ENCODE results near the gene LOXHD1. TPM values are rescaled to one million over a fixed set of nuclear protein-coding genes. Genes with fewer than 3 reads are reported as not detected.

LOXHD1 gene
- total RNA-seq, 1 donor from 2014 or later, result not detected

GRCh38 chr18:46574000-46574742 lies 82.8 kb downstream of the LOXHD1 start:
- TF ChIP-seq, protein P1, sequence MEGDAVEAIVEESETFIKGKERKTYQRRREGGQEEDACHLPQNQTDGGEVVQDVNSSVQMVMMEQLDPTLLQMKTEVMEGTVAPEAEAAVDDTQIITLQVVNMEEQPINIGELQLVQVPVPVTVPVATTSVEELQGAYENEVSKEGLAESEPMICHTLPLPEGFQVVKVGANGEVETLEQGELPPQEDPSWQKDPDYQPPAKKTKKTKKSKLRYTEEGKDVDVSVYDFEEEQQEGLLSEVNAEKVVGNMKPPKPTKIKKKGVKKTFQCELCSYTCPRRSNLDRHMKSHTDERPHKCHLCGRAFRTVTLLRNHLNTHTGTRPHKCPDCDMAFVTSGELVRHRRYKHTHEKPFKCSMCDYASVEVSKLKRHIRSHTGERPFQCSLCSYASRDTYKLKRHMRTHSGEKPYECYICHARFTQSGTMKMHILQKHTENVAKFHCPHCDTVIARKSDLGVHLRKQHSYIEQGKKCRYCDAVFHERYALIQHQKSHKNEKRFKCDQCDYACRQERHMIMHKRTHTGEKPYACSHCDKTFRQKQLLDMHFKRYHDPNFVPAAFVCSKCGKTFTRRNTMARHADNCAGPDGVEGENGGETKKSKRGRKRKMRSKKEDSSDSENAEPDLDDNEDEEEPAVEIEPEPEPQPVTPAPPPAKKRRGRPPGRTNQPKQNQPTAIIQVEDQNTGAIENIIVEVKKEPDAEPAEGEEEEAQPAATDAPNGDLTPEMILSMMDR (IDR thresholded peaks at IDR 0.05), result no peak
- no peak for DNase-seq (ENCODE audit: low spot score in 2 of 2)
- intact Hi-C loops (cut with DNase I), result no loop called here
- H3K9me3 ChIP-seq, result no peaks in the 10 kb centered on the region
- H3K27ac ChIP-seq, result no peak overlapping the region
- H3K36me3 ChIP-seq, result no peaks in the 10 kb centered on the region
- no peak overlapping the region for H3K4me3 ChIP-seq
- no peaks in the 10 kb centered on the region for H3K4me1 ChIP-seq
- H3K27me3 ChIP-seq, result no peaks in the 10 kb centered on the region

DNA sequence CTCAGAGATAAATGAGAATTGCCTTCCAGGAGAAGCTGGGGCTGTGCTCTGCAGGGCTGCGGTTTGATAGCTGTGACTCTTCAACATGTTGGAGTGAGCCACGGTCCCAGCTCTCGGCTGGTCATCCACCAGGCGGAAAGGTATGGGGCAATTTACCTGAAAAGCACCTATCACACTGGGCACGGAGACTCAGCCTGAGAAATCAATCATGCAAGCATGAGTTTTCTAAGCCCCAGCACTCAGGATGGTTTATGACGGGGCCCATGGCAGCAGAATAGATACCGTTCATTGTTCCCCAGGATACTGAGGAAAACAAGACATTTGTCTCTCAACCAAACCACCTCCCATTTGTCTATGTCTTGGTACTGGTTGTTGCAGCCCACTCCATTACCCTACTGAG lies 83.9 kb downstream of the LOXHD1 start:
- Histone ChIP-seq H3K4me1 (no peaks in the 10 kb centered on the region), H3K36me3 (no peaks in the 10 kb centered on the region), H3K27me3 (no peaks in the 10 kb centered on the region), H3K9me3 (no peaks in the 10 kb centered on the region), H3K27ac (no peak overlapping the region), H3K4me3 (no peak overlapping the region)
- no peak for DNase-seq (ENCODE audit: low spot score in 2 of 2)
- TF ChIP-seq, protein P1 (IDR thresholded peaks at IDR 0.05), result no peak
- intact Hi-C loops (cut with DNase I), result no loop called here

GRCh38 chr18:46571756-46572155 lies 85.3 kb downstream of the LOXHD1 start:
- H3K27me3 ChIP-seq, result no peaks in the 10 kb centered on the region
- intact Hi-C loops (cut with DNase I), result no loop called here
- H3K4me3 ChIP-seq, result no peak overlapping the region
- no peak overlapping the region for H3K27ac ChIP-seq
- DNase-seq (ENCODE audit: low spot score in 2 of 2), result no peak
- no peaks in the 10 kb centered on the region for H3K9me3 ChIP-seq
- no peaks in the 10 kb centered on the region for H3K4me1 ChIP-seq
- no peaks in the 10 kb centered on the region for H3K36me3 ChIP-seq
- TF ChIP-seq, protein P1 (IDR thresholded peaks at IDR 0.05), result no peak

GRCh38 chr18:46570666-46571065 lies 86.4 kb downstream of the LOXHD1 start:
- H3K9me3 ChIP-seq, result no peaks in the 10 kb centered on the region
- intact Hi-C loops (cut with DNase I), result no loop called here
- no peak overlapping the region for H3K27ac ChIP-seq
- TF ChIP-seq, protein P1 (IDR thresholded peaks at IDR 0.05), result no peak
- no peak overlapping the region for H3K4me3 ChIP-seq
- no peaks in the 10 kb centered on the region for H3K4me1 ChIP-seq
- H3K36me3 ChIP-seq, result no peaks in the 10 kb centered on the region
- no peak for DNase-seq (ENCODE audit: low spot score in 2 of 2)
- no peaks in the 10 kb centered on the region for H3K27me3 ChIP-seq

DNA sequence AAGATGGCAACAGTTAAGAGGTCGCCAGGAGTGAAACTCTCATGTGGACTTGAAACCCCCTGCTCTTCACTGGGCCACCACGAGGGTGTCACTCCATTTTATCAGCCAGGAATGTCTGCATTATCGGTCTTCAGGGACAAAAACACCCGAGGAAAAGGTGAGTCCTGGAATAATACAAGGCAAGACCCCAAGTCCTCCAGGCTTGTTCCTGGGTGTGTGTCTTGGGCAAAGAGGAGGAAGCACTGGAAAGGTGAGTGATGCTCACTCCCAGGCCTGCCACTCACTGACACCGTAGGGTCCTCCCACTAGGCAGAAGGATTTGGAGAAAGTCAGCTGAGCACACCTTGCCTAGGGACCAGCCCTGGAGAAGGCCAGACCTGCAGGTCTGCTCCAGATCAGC lies 86.9 kb downstream of the LOXHD1 start:
- intact Hi-C loops (cut with DNase I), result no loop called here
- TF ChIP-seq, protein P1 (IDR thresholded peaks at IDR 0.05), result no peak
- Histone ChIP-seq H3K27ac (no peak overlapping the region), H3K9me3 (no peaks in the 10 kb centered on the region), H3K36me3 (no peaks in the 10 kb centered on the region), H3K4me1 (no peaks in the 10 kb centered on the region), H3K27me3 (no peaks in the 10 kb centered on the region), H3K4me3 (no peak overlapping the region)
- no peak for DNase-seq (ENCODE audit: low spot score in 2 of 2)

Data from ascending aorta (tissue), 2 donors.